Measurements from ENCODE around the gene FBXL5.

Gene FBXL5

GRCh38 chr4:15558561-15558960 is 96.6 kb downstream of the FBXL5 start:
- DNase-seq (ENCODE audit: low read depth in 2 of 2), result no peak

GRCh38 chr4:15557786-15558550 is 97.2 kb downstream of the FBXL5 start:
- no peak for DNase-seq (ENCODE audit: low read depth in 2 of 2)

GRCh38 chr4:15556511-15557092 is 98.6 kb downstream of the FBXL5 start:
- no peak for DNase-seq (ENCODE audit: low read depth in 2 of 2)

Data from stimulated activated CD8-positive, alpha-beta memory T cell treated with anti-CD3 and anti-CD28 coated beads, Interleukin-7, amount 100 ng/mL, for 1 hour (primary cell).